Measurements from ENCODE around the gene NRDE2.
A peak's percentile ranks its signal among the peaks of the same experiment; 100 is the strongest.

Gene NRDE2, protein sequence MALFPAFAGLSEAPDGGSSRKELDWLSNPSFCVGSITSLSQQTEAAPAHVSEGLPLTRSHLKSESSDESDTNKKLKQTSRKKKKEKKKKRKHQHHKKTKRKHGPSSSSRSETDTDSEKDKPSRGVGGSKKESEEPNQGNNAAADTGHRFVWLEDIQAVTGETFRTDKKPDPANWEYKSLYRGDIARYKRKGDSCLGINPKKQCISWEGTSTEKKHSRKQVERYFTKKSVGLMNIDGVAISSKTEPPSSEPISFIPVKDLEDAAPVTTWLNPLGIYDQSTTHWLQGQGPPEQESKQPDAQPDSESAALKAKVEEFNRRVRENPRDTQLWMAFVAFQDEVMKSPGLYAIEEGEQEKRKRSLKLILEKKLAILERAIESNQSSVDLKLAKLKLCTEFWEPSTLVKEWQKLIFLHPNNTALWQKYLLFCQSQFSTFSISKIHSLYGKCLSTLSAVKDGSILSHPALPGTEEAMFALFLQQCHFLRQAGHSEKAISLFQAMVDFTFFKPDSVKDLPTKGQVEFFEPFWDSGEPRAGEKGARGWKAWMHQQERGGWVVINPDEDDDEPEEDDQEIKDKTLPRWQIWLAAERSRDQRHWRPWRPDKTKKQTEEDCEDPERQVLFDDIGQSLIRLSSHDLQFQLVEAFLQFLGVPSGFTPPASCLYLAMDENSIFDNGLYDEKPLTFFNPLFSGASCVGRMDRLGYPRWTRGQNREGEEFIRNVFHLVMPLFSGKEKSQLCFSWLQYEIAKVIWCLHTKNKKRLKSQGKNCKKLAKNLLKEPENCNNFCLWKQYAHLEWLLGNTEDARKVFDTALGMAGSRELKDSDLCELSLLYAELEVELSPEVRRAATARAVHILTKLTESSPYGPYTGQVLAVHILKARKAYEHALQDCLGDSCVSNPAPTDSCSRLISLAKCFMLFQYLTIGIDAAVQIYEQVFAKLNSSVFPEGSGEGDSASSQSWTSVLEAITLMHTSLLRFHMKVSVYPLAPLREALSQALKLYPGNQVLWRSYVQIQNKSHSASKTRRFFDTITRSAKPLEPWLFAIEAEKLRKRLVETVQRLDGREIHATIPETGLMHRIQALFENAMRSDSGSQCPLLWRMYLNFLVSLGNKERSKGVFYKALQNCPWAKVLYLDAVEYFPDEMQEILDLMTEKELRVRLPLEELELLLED

DNA sequence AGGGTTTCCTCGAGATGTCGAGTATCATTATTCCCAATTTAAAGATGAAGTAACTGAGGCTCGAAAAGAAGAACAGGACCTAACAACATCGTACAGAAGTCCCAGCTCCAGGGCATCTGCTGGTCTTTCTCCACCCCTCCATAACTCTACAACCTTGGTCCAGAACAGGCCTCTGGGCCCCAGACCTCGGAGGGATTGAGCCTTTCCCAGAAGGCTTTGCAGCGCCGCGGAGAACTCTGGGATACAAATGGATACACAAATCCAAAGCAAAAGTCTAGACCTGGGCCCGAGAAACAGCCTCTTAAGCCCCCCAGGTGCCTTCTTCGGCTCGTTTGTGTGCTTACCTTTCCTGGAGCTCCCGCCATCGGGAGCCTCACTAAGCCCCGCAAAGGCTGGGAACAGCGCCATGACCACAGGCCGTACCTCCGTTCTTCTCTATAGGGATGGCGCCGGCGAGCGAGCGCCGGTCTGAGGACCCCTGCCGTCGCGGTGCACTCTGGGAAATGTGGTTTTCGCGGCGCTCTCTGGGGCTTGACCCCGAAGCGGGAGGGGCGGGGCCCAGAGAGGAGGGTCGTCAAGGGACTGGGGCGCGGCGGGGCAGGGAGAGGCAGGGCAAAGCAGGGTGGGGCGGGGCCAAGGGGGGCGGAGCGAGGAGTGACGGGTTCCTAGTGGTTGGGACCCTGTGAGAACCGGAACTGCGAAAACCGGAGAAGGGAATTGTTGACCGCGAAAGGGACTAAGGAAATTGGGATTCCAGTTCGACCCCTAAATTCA is at the start of gene NRDE2:
Gene NRDE2, minus strand, starts transcription at position 445 of the 774 bp plus-strand sequence. Its CDS starts 37 bp downstream, at position 408.
- DNase-seq = peak; percentile 97 to 98

DNA sequence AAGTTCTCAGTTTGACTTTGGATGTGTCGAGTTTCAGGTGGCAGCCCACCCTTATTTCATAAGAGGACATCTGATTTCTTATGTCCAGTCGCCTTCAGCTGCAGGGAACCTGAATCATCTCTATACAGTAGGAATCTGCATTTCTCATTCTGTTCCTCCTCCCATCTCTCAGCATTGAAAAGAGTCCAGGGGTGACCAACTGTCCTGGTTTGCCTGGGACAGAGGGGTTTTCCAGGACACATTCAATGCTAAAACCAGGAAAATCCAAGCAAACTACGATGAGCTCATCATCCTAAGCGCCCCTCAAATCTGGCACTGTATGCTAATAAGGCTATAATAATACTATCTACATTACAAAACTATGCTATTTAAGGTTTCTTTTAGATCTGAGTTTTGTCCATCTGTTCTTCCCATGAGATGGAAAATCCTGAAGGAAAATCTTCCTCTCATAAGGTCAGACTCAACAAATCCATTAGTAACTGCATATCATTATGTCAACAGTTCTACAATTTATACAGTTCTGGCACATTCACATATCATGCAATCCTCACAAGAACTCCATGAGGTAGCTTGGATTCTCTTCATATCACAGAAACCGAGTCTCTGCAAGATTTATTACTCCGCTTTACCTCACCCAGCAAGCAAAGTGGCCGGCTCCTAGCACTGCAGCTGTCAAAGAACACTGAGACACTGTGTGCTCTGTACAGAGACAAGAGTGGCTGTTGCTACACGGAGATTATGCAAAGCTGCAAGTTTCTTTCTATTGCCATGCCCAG is 49.5 kb upstream of the NRDE2 start:
- DNase-seq = no peak

DNA sequence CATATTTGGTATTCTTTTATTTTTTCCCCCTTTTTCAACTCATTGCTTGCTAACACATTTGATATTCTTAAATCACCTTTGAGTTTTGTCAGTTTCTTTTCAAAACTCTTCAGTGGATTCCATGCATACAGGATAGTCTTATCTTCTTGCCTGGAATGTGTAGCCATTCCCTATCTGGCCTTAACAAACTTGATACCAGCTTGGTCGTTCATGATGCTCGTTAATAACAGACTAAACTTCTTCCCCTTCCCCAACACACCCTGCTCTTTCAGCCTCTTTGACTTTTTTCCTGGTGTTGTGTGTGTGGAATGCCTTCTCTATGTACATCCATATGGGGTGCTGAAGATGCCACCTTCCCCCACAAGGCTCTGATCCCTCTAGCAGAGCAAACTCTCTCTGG is 47.4 kb upstream of the NRDE2 start:
- no peak for DNase-seq

DNA sequence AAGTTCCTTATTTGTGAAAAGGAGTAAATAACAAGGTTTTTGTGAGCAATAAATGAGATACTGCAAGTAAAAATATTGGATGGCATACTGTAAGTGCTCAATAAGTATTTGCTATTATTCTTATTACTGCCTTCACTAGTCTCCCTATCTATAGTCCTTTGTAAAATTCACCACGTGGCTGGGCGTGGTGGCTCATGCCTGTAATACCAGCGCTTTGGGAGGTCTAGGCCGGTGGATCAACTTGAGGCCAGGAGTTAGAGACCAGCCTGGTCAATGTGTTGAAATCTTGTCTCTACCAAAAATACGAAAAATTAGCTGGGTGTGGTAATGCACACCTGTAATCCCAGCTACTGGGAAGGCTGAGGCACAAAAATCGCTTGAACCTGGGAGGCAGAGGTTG is 46.5 kb upstream of the NRDE2 start:
- DNase-seq = no peak

DNA sequence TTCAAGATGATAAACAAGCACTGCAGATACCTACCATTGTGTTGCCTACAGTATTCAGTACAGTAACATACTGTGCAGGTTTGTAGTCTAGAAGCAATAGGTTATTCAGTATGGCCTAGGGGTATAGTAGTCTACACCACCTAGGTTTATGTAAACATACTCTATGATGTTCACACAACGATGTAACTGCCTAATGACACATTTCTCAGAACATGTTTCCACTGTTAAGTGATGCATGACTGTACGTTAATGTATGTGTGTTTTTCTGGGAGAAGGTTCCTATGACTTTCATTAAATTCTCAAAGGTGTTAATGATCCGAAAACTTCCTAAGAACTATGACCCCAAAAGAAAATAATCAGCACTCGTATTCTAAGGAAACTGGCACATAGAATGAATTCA is 44.2 kb upstream of the NRDE2 start:
- no peak for DNase-seq

DNA sequence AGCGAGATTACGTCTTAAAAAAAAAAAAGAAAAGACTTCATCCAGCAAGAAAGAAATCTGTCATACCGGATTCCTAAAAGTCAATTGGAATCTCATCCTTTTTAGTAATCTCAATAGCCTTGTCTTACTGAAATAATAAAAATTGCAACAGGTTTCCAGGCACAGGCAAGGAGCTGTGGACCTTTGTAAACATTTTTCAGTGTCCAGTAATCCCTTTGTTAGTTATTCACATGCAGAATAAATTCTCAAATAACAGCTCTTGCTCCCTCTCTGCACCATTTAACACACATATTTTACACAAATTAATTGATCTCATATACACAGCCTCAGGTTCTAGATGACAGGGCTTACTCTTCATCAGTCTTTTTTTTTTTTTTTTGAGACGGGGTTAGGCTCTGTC is 43.1 kb upstream of the NRDE2 start:
- no peak for DNase-seq

DNA sequence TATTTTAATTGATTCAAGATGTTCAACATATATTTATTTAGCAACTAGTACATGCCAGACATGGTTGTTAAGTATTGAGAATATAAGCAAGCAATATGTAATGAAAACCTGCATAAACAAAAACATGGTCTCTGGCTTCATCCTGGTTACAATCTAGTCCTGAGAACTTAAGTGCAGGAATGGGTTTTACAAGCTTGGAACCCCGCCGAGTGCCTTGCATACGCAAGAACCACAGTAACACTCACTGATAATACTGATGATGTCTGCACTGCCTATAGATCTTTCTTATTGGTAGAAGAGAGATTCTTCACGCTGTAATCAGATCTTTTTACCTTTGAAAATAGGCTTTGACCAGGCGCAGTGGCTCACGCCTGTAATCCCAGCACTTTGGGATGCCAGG is 42.1 kb upstream of the NRDE2 start:
- DNase-seq = no peak

DNA sequence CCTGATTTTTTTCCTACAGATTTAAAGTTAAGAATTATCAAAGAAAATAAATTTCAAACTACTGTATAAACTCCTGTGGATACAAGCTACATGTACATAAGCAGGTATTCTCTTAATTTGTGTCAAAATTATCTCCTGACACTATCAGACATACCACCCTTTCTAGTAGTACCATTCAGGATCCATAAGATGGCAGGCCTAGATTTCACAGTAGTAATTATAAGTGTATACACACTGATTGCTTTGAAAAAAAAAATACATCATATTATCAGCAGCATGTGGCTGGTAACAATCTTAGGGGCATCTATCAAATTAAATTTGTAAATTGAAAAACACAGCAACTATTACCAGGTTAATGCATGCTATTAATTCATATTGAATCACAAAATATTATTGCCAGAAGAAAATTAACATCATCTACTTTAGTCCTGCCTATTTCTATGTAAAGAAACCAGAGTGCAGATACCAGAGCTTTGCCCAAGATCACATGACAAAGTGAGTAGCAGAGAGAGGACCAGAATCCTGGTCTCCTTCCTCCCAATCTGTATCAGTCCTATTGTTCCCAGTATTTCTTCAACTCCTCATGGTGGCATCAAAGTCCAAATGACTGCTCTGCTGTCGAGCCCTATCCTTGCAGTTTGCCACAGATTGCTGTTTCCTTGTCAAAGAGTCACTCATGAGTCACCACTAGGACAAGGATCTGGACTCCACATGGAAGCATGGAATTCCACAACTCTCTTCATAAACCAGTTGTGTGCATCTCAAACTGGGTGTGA is 37.4 kb upstream of the NRDE2 start:
- no peak for DNase-seq

DNA sequence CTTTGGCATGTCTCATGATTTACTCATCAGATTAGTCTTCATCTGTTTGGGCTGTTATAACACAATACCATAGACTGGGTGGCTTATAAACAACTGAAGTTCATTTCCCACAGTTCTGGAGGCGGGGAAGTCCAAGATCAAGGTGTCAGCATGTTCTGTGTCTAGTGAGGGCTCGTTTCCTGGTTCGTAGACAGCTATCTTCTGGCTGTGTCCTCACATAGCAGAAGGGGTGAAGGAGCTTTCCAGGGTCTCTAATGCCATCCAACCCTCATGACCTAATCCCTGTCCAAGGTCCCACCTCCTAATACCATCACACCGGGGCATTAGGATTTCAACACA is 30.8 kb upstream of the NRDE2 start:
- DNase-seq = no peak

DNA sequence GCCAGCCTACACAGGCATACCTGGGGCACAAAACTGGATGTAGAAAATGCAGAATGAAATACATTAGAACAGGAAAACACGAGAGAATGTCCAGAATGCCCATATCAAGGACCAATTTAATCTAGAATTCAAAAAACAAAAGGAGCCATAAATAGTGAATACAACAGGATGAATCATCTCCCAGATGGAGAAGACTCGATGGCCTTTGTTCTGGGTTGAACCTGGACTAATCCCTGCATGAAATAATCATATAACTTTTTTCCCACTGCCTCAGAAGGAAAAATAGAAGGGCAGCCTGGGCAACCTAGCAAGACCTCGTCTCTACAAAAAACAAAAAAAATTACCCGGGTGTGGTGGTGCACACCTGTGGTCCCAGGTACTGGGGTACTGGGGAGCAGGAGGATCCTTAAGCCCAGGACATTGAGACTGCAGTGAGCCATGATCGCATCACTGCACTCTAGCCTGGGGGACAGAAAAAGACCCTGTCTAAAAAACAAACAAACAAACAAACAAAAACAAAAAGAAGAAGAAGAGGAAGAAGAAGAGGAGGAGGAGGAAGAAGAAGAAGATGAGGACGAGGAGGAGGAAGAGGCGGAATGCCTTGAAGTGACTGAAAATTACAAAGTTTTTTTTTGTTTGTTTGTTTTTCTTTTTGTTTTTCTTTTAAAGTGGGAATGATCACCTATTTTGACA is 30.3 kb upstream of the NRDE2 start:
- DNase-seq = no peak

DNA sequence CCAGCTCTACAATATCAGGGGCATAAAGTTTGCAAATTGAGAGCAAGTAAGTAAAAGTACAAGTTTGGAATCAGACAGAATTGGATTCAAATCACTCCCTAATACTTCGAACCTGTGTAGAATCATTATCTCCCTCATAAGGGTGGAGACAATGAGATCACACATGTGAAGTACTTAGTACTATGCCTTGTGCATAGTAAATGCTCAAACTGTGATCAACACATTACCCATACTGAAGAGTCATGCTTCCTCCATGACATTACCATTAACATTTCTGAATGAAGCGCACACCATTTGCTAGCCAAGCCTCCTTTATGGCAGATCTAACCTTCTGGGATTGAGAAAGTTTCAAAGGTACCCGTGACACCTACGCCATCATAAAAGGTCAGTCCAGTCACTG is 26.6 kb upstream of the NRDE2 start:
- DNase-seq = no peak

DNA sequence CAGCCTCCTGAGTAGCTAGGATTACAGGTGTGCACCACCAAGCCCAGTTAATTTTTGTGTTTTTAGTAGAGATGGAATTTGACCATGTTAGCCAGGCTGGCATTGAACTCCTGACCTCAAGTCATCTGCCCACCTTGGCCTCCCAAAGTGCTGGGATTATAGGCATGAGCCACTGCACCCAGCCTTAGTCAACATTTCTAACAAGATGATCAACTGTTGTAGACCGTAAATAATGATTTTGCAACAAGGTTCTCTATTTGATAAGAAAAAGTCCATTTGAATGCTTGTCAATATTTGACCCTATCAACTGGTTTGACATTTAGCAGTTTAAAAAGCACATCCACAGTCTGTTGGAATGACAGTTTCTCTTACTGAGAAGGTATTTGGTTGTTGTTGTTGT is 25.2 kb upstream of the NRDE2 start:
- no peak for DNase-seq

DNA sequence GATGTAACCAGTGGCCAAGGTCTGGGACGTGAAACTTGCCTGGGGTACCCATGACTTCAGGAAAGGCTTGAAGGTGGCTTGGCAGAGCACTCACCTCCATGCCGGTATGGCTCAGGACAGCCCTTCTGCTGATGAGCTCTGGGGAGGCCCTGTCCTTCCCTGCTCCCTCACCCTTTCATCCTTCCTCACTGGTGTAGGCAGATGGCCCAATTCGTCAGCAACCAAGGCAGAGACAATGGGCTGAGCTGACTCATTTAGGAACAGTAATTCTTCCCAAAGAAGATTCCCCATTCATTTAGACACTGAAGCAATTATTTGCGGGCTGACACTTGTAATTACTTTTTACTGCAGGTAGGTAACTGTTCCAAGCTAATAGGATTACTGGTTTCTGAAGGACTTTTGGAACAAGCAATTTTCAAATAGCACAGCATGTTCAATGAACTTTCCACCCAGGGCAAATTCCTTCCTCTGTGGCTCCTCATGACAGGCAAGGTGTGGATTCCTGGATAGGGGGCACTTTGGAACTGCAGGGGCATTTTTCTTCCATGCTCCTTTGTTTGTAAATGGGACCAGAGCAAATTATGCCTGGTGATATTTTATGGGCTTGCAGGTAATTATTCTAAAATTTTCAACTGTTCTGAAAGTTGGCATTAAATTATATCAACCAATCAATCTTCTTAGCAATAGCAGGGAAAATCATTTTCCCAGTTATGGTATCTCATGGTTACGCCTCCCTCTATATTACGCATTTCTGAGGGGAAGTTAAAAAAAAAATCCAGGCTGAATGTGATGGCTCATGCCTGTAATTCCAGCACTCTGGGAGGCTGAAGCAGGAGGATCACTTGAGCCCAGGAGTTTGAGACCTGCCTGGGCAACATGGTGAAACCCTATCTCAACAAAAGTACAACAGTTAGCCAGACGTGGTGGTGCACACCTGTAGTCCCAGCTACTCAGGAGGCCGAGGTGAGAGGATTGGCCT is 24.1 kb upstream of the NRDE2 start:
- no peak for DNase-seq

DNA sequence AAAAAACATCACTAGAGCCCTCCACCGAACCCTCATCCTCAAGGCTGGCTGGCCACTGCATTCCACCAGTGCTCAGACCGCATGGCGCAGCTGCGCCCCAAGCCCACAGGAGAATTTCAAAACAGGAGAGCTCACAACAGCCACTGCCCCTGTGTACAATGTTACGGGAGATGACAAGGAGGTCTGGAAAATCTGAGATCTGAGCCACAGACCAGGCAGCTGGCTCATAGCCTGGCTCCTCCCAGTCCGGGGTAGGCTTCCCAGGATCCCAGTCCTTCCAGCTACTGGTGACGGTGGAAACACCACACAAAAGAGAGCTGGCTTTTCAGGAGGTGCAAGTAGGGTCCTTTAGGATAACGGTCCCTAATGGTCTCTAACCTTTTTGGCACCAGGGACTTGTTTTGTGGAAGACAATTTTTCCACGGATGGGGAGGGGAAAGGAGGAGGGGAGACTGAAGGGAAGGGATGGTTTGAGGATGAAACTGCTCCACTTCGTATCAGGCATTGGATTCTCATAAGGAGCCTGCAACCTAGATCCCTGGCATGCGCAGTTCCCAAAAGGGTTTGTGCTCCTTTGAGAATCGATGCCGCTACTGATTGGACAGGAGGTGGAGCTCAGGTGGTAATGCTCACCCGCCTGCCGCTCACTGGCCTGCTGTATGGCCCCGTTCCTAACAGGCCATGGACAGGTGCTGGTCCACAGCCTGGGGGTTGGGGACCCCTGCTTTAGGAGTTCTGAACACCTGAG is 23.0 kb upstream of the NRDE2 start:
- no peak for DNase-seq

DNA sequence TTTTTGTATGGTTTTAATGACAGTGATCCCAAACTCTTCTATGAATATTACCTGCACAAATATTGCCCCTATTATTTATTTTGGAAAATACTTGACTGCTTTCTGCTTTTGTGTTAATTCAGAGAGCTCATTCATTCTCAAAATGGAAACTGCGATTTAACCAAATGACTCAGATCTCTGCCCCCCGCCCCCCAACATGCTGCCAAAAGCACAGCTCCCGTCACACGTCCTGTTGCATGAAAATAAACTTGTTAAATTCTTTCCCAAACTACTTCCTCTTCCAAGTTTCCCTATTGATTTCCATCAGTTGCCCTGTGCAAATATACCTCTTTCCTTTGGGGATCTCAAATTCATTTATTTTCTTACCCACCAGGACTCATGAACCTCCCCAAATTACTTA is 18.0 kb upstream of the NRDE2 start:
- DNase-seq = no peak

DNA sequence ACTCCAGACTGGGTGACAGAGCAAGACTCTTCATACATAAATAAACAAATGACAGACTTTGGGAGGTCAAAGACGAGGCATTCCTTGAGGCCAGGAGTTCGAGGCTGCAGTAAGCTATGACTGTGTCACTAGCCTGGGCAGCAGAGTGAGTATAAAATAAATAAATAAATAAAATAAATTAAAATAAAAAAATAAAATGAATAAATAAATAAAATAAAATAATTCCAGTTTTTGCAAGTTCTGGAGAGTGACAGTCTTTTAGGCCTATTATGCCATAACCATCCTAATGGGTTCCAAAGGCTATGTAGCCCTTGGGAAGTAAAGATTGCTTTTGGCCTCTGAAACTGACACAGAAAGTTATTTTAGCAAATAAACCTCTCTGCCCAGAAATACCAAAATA is 16.5 kb upstream of the NRDE2 start:
- no peak for DNase-seq

DNA sequence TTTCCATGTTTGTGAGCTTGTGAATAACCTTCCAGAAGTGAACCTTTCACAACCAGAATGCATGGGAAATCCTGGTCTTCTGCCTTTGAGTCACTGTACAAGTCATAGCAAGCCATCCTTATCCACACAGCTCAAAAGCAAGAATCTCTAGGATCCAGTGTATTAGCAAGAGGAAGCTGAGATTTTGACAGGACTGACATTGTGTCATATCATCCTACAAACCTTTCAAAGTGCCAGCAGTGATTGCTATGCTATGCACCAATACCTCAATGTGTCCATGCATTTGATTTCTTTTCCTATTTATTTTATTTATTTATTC is 13.5 kb upstream of the NRDE2 start:
- DNase-seq = no peak

DNA sequence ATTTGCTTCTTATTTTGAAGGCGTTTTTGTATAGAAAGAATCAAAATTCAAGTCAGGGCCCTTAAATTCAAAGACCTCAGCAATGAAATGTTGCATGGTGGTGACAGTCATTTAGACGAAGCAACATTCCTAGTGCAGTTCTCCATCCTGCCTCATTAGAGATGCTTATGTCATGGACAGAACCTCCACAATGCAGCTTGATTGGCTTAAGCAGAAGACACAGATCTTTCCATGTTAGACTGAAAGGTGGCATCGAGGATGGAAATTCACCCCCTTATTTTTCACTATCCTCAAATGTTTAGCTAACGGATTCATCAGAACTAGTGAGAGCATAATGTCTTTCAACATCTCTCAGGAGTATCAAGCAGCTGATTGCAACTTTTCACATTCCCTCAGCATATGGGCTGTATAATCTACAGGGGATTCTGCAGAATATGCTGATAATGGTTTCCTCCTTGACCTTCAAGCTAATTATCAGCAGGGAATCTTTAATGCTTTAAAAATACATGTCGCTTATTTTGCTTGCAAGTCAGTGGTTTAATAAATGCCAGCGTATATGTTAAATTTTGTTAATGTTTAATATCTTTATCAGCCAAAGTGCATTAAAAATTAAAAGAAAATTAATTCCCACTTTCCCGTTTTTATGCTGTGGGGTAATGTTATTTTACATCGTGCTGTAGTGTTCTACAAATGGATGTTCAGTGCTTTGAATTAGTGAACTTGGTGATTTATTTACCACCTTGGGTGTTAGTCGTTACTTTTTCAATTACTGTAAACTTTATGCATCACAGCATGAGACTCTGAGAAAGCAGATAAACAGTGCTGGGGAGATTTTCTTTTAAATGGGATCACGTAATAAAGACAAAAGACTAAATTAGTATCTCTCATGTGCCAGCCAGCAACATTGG is 12.8 kb upstream of the NRDE2 start:
- no peak for DNase-seq

Data from activated CD4-positive, alpha-beta T cell treated with anti-CD3 and anti-CD28 coated beads for 4 hours (primary cell).